Activated CD4-positive, alpha-beta memory T cell treated with anti-CD3 and anti-CD28 coated beads for 36 hours (primary cell): ENCODE results near the gene MT1G. TPM values are rescaled to one million over a fixed set of nuclear protein-coding genes. Genes with fewer than 3 reads are reported as not detected.
"Not testable (repeated sequence)": the region's sequence is repeated elsewhere in the genome, so short reads cannot be mapped to it uniquely, and the experiment has no call there.

Source experiments
- CTCF ChIA-PET: fragments of 350-600 bp; sonication (Branson Sonifier 250); formaldehyde crosslinking; loops from one replicate; lab custom pipeline; 2021; ENCODE audit warnings: antibody characterized with exemption, inconsistent platforms; lab: Charles Lee
- POLR2A ChIA-PET: fragments of 350-600 bp; sonication (Branson Sonifier 250); formaldehyde crosslinking; loops from one replicate; lab custom pipeline; 2021; ENCODE audit warnings: antibody characterized with exemption; lab: Charles Lee
- DNase-seq: peaks from one replicate; pipeline ENCODE4 v3.0.0-alpha.2; 2020
- H3K27ac Mint-ChIP-seq: one replicate; pipeline ENCODE4 v1.8.0; 2021; ENCODE audit warnings: mixed read lengths
- H3K27me3 Mint-ChIP-seq: one replicate; pipeline ENCODE4 v1.8.0; 2021; ENCODE audit warnings: mixed read lengths
- H3K36me3 Mint-ChIP-seq: one replicate; pipeline ENCODE4 v1.8.0; 2021; ENCODE audit warnings: mixed read lengths
- H3K4me1 Mint-ChIP-seq: one replicate; pipeline ENCODE4 v1.8.0; 2021; ENCODE audit warnings: low read depth, mixed read lengths
- H3K4me3 Mint-ChIP-seq: one replicate; pipeline ENCODE4 v1.8.0; 2021; ENCODE audit warnings: mild to moderate bottlenecking, mixed read lengths
- H3K9me3 Mint-ChIP-seq: one replicate; pipeline ENCODE4 v1.8.0; 2021; ENCODE audit warnings: mixed read lengths
- intact Hi-C: fragments of 100-400 bp; cut with micrococcal nuclease; formaldehyde crosslinking; loops from one replicate; pipeline ENCODE4 v1.15.1; 2023
- total RNA-seq, 2 experiments: library from RNA; stranded (reverse); gene quantifications; one replicate each; pipeline ENCODE4 v1.2.3, GENCODE V29; 2021

Gene MT1G
- total RNA-seq, result 1 to 10 TPM; 5.0 to 5.8 TPM

DNA sequence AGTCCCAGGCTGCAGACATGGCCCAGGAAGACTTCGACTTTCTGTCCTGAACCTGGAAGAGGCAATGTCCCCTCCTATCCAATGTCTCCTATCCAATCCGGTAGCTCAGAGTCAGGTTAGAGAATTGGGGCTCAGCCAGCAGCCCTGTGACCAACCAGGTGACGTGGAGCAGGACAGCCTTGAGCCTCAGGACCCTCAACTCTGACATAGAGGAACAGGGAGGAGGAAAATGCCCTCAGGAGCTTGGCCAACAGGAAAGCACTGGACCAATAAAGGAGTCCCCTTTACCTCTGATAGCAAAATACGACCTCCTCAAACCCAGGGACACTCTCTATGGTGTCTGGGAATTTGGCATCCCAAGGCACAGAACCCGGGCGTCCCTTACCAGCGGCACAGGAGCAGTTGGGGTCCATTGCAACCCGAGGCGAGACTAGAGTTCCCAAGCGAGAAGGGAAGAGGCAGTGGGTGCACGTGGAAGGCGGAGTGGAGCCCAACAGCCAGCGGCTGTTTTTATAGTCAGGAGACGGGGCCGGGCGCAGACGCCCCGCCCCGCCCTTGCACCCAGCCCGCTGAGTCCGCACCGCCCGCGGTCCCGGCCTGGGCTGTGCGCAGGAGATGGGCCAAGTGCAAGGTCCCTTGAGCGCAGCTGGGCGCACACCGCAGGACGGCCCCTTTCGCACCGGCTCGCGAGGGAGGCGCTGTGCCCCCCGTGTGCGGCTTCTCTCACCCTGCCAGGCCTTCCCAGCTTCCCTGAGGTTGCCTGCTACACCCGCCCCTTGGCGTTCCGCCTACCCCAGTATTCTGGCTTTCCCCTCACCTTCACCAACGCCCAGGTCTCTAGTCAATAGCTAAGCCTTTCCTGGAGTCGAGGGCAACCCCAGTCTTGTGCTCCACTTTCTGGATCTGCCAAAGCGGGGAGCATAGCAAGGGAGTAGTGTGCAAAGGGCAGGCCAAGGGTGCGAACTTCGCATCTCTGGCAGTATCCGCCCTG is at the start of gene MT1G:
MT1G (minus strand) TSS at position 485 of the 991 bp plus-strand sequence; CDS start at position 413, 72 bp downstream.
- Mint-ChIP-seq H3K9me3 (no peaks in the 10 kb centered on the region), H3K4me1 (peaks cover 21% of the 10 kb centered on the region), H3K36me3 (peaks cover 2% of the 10 kb centered on the region), H3K27ac (no peak within 1 kb of the TSS), H3K27me3 (peaks cover 42% of the 10 kb centered on the region), H3K4me3 (no peak within 1 kb of the TSS)
- intact Hi-C loops, result no loop called here
- ChIA-PET POLR2A (interaction anchor here (1.3 kb wide), 1 partner anchor 15 kb away, joined by 3 read pairs; no protein-coding TSS in a partner anchor), CTCF (interaction anchor here (0.6 to 1.3 kb wide), 2 partner anchors 22 to 64 kb away, joined by 3 read pairs; no protein-coding TSS in a partner anchor)
- DNase-seq, result peak; percentile 37

GRCh38 chr16:56717532-56717931 is 49.7 kb upstream of the MT1G start:
- POLR2A ChIA-PET, H3K4me3 Mint-ChIP-seq, intact Hi-C loops, H3K27ac Mint-ChIP-seq, H3K4me1 Mint-ChIP-seq, H3K9me3 Mint-ChIP-seq, H3K36me3 Mint-ChIP-seq, DNase-seq, H3K27me3 Mint-ChIP-seq: not testable (repeated sequence)
- CTCF ChIA-PET, result interaction anchor here (1.8 kb wide), 1 partner anchor 15 kb away, joined by 12 read pairs; no protein-coding TSS in a partner anchor

GRCh38 chr16:56716761-56717160 is 48.9 kb upstream of the MT1G start:
- CTCF ChIA-PET, result interaction anchor here (2.4 kb wide), 1 partner anchor 15 kb away, joined by 9 read pairs; no protein-coding TSS in a partner anchor
- no peak for DNase-seq
- Mint-ChIP-seq H3K27me3 (peaks cover 2% of the 10 kb centered on the region), H3K4me3 (no peak overlapping the region), H3K36me3 (no peaks in the 10 kb centered on the region), H3K4me1 (no peaks in the 10 kb centered on the region), H3K9me3 (no peaks in the 10 kb centered on the region), H3K27ac (no peak overlapping the region)
- POLR2A ChIA-PET, result no interaction called here
- intact Hi-C loops, result no loop called here

DNA sequence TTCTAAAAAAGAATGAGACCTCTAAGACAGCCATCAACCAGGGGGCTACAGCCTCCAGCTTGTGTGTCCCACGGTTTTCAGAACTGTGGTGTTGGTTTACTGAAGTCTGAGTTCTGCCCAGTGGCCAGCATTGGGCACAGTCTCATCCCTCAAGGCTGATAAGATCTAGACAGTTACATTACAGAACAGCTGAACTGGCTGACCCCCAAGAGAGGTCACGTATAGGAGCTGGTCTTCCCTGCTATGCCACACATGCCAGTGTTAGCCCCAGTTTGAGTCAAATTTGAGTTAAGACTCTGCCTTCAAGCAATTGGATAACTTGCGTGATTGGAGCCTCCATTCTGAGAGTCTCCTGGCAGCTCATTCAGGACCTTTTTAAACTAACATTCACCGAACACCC is 47.3 kb upstream of the MT1G start:
- CTCF ChIA-PET, result interaction anchor here (0.6 to 2.4 kb wide), 3 partner anchors 13 to 158 kb away, joined by 3 to 9 read pairs (median 3); no protein-coding TSS in a partner anchor

DNA sequence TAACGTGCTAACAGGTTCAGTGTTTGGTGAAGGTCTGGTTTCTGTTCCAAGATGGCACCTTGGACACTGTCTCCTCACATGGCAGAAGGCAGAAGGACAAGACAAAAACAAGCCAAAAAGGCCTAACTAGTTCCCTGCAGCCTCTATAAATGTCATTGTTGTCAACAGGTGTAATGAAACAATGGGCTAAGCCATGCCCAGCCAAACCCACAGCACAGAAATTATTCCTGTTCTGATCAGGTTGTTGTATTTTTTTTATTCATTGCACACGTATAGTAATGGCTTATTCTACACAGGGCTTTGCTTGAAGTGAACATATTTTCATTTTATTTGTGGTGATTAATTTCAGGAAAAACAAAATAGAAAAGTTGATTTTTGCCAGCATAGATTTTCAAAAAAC is 45.9 kb upstream of the MT1G start:
- no peak overlapping the region for H3K27ac Mint-ChIP-seq
- peaks cover 6% of the 10 kb centered on the region for H3K4me1 Mint-ChIP-seq
- intact Hi-C loops, result no loop called here
- ChIA-PET POLR2A (no interaction called here), CTCF (interaction anchor here (0.8 kb wide), 1 partner anchor 12 kb away, joined by 3 read pairs; no protein-coding TSS in a partner anchor)
- no peak for DNase-seq
- H3K4me3 Mint-ChIP-seq, result no peak overlapping the region
- no peaks in the 10 kb centered on the region for H3K9me3 Mint-ChIP-seq
- H3K27me3 Mint-ChIP-seq, result no peaks in the 10 kb centered on the region
- H3K36me3 Mint-ChIP-seq, result no peaks in the 10 kb centered on the region

More for the DNA sequence above, 47.3 kb upstream of the MT1G start:
- Mint-ChIP-seq H3K4me3 (no peak overlapping the region), H3K36me3 (no peaks in the 10 kb centered on the region), H3K9me3 (no peaks in the 10 kb centered on the region), H3K27ac (no peak overlapping the region), H3K4me1 (no peaks in the 10 kb centered on the region), H3K27me3 (no peaks in the 10 kb centered on the region)
- POLR2A ChIA-PET, result no interaction called here
- intact Hi-C loops, result no loop called here
- DNase-seq, result no peak

DNA sequence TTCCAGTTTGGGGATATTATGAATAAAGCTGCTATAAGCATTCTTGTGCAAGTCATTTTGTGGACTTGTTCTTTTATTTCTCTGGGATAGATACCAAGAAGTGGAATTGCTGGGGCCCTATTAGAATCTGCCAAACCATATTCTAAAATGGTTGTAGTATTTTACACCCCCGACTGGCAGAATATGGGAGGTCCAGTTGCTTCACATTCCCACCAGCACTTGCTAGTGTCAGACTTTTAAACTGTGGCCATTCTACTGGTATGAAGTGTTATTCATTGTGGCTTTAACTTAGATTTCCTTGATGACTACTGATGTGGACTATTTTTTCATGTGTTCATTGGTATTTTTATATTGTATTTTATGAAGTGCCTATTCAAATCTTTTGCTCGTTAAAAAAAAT is 44.0 kb upstream of the MT1G start:
- intact Hi-C loops, result no loop called here
- CTCF ChIA-PET, result no interaction called here
- no peak overlapping the region for H3K27ac Mint-ChIP-seq
- H3K27me3 Mint-ChIP-seq, result no peaks in the 10 kb centered on the region
- no peaks in the 10 kb centered on the region for H3K36me3 Mint-ChIP-seq
- POLR2A ChIA-PET, result no interaction called here
- peaks cover 13% of the 10 kb centered on the region for H3K4me1 Mint-ChIP-seq
- H3K9me3 Mint-ChIP-seq, result no peaks in the 10 kb centered on the region
- no peak overlapping the region for H3K4me3 Mint-ChIP-seq
- no peak for DNase-seq

- no peaks in the 10 kb centered on the region for H3K27me3 Mint-ChIP-seq
- no peak overlapping the region for H3K4me3 Mint-ChIP-seq
- H3K36me3 Mint-ChIP-seq, result no peaks in the 10 kb centered on the region
- DNase-seq, result no peak
- CTCF ChIA-PET, result no interaction called here
- peaks cover 13% of the 10 kb centered on the region for H3K4me1 Mint-ChIP-seq
- H3K9me3 Mint-ChIP-seq, result no peaks in the 10 kb centered on the region
- POLR2A ChIA-PET, result no interaction called here
- H3K27ac Mint-ChIP-seq, result no peak overlapping the region
- intact Hi-C loops, result no loop called here
These were observed 42.4 kb upstream of the MT1G start for GRCh38 chr16:56710181-56710737.

GRCh38 chr16:56709443-56710040 is 41.7 kb upstream of the MT1G start:
- no peak overlapping the region for H3K4me3 Mint-ChIP-seq

GRCh38 chr16:56708525-56709442 is 40.9 kb upstream of the MT1G start:
- POLR2A ChIA-PET, result no interaction called here
- H3K27ac Mint-ChIP-seq, result no peak overlapping the region
- H3K27me3 Mint-ChIP-seq, result no peaks in the 10 kb centered on the region
- intact Hi-C loops, result no loop called here
- CTCF ChIA-PET, result interaction anchor here (1.6 kb wide), 1 partner anchor 132 kb away, joined by 4 read pairs; no protein-coding TSS in a partner anchor
- peaks cover 13% of the 10 kb centered on the region for H3K4me1 Mint-ChIP-seq
- no peaks in the 10 kb centered on the region for H3K36me3 Mint-ChIP-seq
- no peak overlapping the region for H3K4me3 Mint-ChIP-seq
- H3K9me3 Mint-ChIP-seq, result no peaks in the 10 kb centered on the region
- DNase-seq, result no peak

More at GRCh38 chr16:56709443-56710040, 41.7 kb upstream of the MT1G start:
- H3K27ac Mint-ChIP-seq, result no peak overlapping the region
- no peaks in the 10 kb centered on the region for H3K36me3 Mint-ChIP-seq
- no peak for DNase-seq
- POLR2A ChIA-PET, result no interaction called here
- no peaks in the 10 kb centered on the region for H3K27me3 Mint-ChIP-seq
- no peaks in the 10 kb centered on the region for H3K9me3 Mint-ChIP-seq
- peaks cover 13% of the 10 kb centered on the region for H3K4me1 Mint-ChIP-seq
- intact Hi-C loops, result no loop called here
- CTCF ChIA-PET, result interaction anchor here (1.6 kb wide), 1 partner anchor 133 kb away, joined by 4 read pairs; no protein-coding TSS in a partner anchor

DNA sequence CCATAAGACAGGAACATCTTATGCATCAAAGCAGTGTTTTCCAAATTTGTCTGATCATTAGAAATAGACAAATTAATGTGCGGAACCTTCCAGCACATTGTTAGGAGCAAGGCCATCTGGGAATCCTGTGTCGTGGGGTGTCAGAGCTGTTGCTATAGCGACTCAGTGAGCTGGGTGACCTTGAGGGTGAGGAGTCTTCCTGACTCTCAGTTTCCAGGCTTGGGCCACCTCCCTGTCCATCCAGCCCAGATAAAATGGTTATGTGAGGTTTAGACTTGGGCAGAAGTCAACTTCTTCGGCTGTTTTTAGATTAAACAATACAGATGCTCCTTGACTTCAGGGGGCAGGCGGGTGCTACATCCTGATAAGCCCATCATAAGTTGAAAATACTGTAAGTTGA is 35.0 kb upstream of the MT1G start:
- intact Hi-C loops, result loop anchor here (1.0 kb wide), 7 partner anchors 21 to 189 kb away; partner anchors contain the start of gene MT1X
- Mint-ChIP-seq H3K4me3 (no peak overlapping the region), H3K36me3 (no peaks in the 10 kb centered on the region), H3K9me3 (no peaks in the 10 kb centered on the region), H3K27me3 (no peaks in the 10 kb centered on the region), H3K4me1 (peaks cover 7% of the 10 kb centered on the region), H3K27ac (no peak overlapping the region)
- no peak for DNase-seq
- ChIA-PET POLR2A (interaction anchor here (1.4 kb wide), 1 partner anchor 102 kb away, joined by 4 read pairs; no protein-coding TSS in a partner anchor), CTCF (interaction anchor here (0.6 to 4.0 kb wide), 30 partner anchors 13 to 761 kb away, joined by 3 to 140 read pairs (median 7); partner anchors contain the start of genes BBS2 and MT1X)

DNA sequence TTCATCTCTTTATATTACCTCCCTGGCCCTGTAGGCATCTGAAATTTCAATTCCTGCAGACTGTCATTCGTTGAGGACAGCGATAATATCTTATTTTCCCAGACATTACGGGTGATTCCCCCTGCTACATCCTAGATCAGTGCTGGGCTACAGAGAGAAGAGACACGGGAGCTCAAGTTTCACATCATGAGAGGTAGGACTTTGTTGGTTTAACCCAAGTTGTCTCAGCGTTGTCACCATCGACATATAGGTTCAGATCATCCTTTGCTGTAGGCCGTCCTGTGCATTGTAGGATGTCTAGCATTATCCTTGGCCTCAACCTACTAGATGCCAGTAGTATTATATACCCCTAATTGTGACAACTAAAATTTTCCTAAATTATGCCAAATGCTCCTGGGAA is 33.7 kb upstream of the MT1G start:
- H3K27ac Mint-ChIP-seq, result no peak overlapping the region
- H3K27me3 Mint-ChIP-seq, result no peaks in the 10 kb centered on the region
- H3K4me3 Mint-ChIP-seq, result no peak overlapping the region
- intact Hi-C loops, result no loop called here
- H3K4me1 Mint-ChIP-seq, result peaks cover 7% of the 10 kb centered on the region
- no peaks in the 10 kb centered on the region for H3K36me3 Mint-ChIP-seq
- ChIA-PET CTCF (interaction anchor here (0.6 to 4.0 kb wide), 48 partner anchors 9 to 758 kb away, joined by 3 to 140 read pairs (median 6); partner anchors contain the start of genes BBS2, MT1F, MT1X and MT2A), POLR2A (interaction anchor here (0.7 to 1.4 kb wide), 2 partner anchors 19 to 100 kb away, joined by 3 to 4 read pairs; no protein-coding TSS in a partner anchor)
- no peaks in the 10 kb centered on the region for H3K9me3 Mint-ChIP-seq
- DNase-seq, result no peak
